GM23248 (cell line): ENCODE data around the gene CD164. TPM values are rescaled to one million over a fixed set of nuclear protein-coding genes. Genes with fewer than 3 reads are reported as not detected.
"Not testable (repeated sequence)": the region's sequence is repeated elsewhere in the genome, so short reads cannot be mapped to it uniquely, and the experiment has no call there.

Experiments
- DNase-seq: peaks from one replicate; pipeline ENCODE4 v3.0.0-alpha.2; 2015
- H2AFZ ChIP-seq: fragments of 200-600 bp; sonication (generic); 2 replicates; pipeline ENCODE4 v1.6.1; 2016; ENCODE audit warnings: antibody characterized with exemption
- H3F3A ChIP-seq: fragments of 200-600 bp; sonication (generic); 2 replicates; pipeline ENCODE4 v1.6.1; 2016; ENCODE audit warnings: mild to moderate bottlenecking, antibody characterized with exemption, mixed run types; ENCODE audit not compliant: insufficient read depth
- H3K27ac ChIP-seq: fragments of 200-600 bp; sonication (generic); 2 replicates; pipeline ENCODE4 v1.5.1; 2016; ENCODE audit warnings: mild to moderate bottlenecking
- H3K27me3 ChIP-seq: fragments of 200-600 bp; sonication (generic); replicated peaks from 2 replicates; pipeline ENCODE4 v1.6.1; 2016; ENCODE audit warnings: mild to moderate bottlenecking; ENCODE audit not compliant: insufficient read depth
- H3K36me3 ChIP-seq: fragments of 200-600 bp; sonication (generic); 2 replicates; pipeline ENCODE4 v1.6.1; 2016; ENCODE audit warnings: low read depth, mild to moderate bottlenecking
- H3K4me1 ChIP-seq: fragments of 200-600 bp; sonication (generic); 2 replicates; pipeline ENCODE4 v1.6.1; 2016; ENCODE audit warnings: mild to moderate bottlenecking; ENCODE audit not compliant: insufficient read depth
- H3K4me2 ChIP-seq: fragments of 200-600 bp; sonication (generic); one replicate; pipeline ENCODE4 v1.6.1; 2016; ENCODE audit warnings: mild to moderate bottlenecking; ENCODE audit not compliant: unreplicated experiment
- H3K4me3 ChIP-seq: fragments of 200-600 bp; sonication (generic); 2 replicates; pipeline ENCODE4 v1.5.1; 2016; ENCODE audit warnings: mild to moderate bottlenecking
- H3K79me2 ChIP-seq: fragments of 200-600 bp; sonication (generic); 2 replicates; pipeline ENCODE4 v1.6.1; 2016; ENCODE audit warnings: mild to moderate bottlenecking; ENCODE audit not compliant: insufficient read depth
- H3K9ac ChIP-seq: fragments of 200-600 bp; sonication (generic); 2 replicates; pipeline ENCODE4 v1.6.1; 2016; ENCODE audit warnings: mild to moderate bottlenecking
- H3K9me2 ChIP-seq: fragments of 200-600 bp; sonication (generic); 2 replicates; pipeline ENCODE4 v1.6.1; 2016; ENCODE audit warnings: mixed run types, mild to moderate bottlenecking, moderate library complexity; ENCODE audit not compliant: insufficient read depth
- H3K9me3 ChIP-seq: fragments of 200-600 bp; sonication (generic); one replicate; pipeline ENCODE4 v1.6.1; 2017; ENCODE audit warnings: low read depth
- H4K20me1 ChIP-seq: fragments of 200-600 bp; sonication (generic); 2 replicates; pipeline ENCODE4 v1.6.0; 2016; ENCODE audit not compliant: insufficient read depth
- EZH2 ChIP-seq: fragments of 200-600 bp; sonication (generic); IDR thresholded peaks from 2 replicates; pipeline ENCODE4 v1.6.1; 2018; ENCODE audit warnings: antibody characterized with exemption, mild to moderate bottlenecking; ENCODE audit not compliant: insufficient read depth, poor library complexity, severe bottlenecking
- EZH2phosphoT487 ChIP-seq: fragments of 200-600 bp; sonication (generic); IDR thresholded peaks from 2 replicates; pipeline ENCODE4 v1.6.1; 2018; ENCODE audit warnings: antibody characterized with exemption, moderate library complexity, mild to moderate bottlenecking, low read depth; ENCODE audit not compliant: insufficient read depth
- WGBS, 2 experiments: methylation state at CpG; one replicate each; pipeline ENCODE4 v1.1.6; 2015 to 2017; ENCODE audit warnings: low lambda C conversion rate in 2 of 2, low coverage in 1 of 2; ENCODE audit errors: missing lambda C conversion rate in 2 of 2; 5-methylcytosine and 5-hydroxymethylcytosine counted together
- in situ Hi-C: fragments of 300-500 bp; cut with MboI; formaldehyde crosslinking; loops from 2 replicates; pipeline ENCODE4 v1.15.0; 2020
- polyA plus RNA-seq: library from polyadenylated mRNA; unstranded; fragments of >200 nt; fragmentation: Nextera tagmentation; extraction: Ambion mirVana; gene quantifications from 2 replicates; pipeline ENCODE4 v1.2.1, GENCODE V29; 2016
- total RNA-seq: library from RNA; depleted of rRNA; stranded (reverse); fragments of >200 nt; shearing (Covaris generic); gene quantifications from 2 replicates; pipeline ENCODE4 v1.2.3, GENCODE V29; 2014

CD164 gene
- total and polyA plus RNA-seq, 2 experiments from 2014 or later, result 302 to 437 TPM

DNA sequence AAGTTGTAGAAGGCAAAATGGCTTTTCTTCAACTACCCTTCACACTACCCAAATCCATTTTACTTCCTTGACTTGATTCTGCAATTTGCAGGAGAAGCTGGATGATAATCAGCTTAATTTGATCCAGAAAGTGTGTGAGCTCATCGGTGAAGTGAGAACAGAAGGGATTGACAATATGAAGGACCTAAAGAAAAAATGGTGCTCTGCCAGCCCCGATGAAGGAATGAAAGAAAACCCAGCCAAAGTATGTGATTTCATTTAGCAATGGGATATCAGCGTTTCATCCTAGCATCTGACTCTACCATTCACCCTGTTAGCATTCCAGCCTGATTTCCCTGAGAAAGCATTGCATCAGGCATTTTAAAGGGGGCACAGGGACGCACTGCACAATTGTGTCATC is 41.5 kb downstream of the CD164 start:
- no peaks in the 10 kb centered on the region for H3K9me2 ChIP-seq
- 16 to 18% methylated on average over 4 of the region's 4 CpGs for WGBS, 2 experiments
- no peaks in the 10 kb centered on the region for H3K27me3 ChIP-seq
- no peaks in the 10 kb centered on the region for H4K20me1 ChIP-seq
- no peak overlapping the region for H3K27ac ChIP-seq
- peak; percentile 40 for DNase-seq
- H3K4me2 ChIP-seq, result peak overlapping the region; percentile 43
- no peaks in the 10 kb centered on the region for H3K36me3 ChIP-seq
- no peaks in the 10 kb centered on the region for H3K79me2 ChIP-seq
- peaks cover 12% of the 10 kb centered on the region; the same call in 1 of the 2 replicates for H3F3A ChIP-seq
- no peaks in the 10 kb centered on the region for H3K9me3 ChIP-seq
- peak overlapping the region; percentile 57 for H2AFZ ChIP-seq
- no peak overlapping the region for H3K4me3 ChIP-seq
- peaks cover 13% of the 10 kb centered on the region for H3K4me1 ChIP-seq
- H3K9ac ChIP-seq, result no peak overlapping the region
- in situ Hi-C loops, result no loop called here
- no peak for TF ChIP-seq EZH2phosphoT487
- no peak for TF ChIP-seq EZH2

GRCh38 chr6:109339906-109340678 is 42.2 kb downstream of the CD164 start:
- WGBS, 2 experiments, result 71 to 74% methylated on average over 2 of the region's 2 CpGs
- H3K27ac ChIP-seq, result no peak overlapping the region
- in situ Hi-C loops, result no loop called here

GRCh38 chr6:109336221-109336961 is 45.9 kb downstream of the CD164 start:
- WGBS, 2 experiments, result 80 to 84% methylated on average over 3 of the region's 3 CpGs
- no peak overlapping the region for H3K4me3 ChIP-seq
- no peak overlapping the region for H3K4me2 ChIP-seq
- peaks cover 12% of the 10 kb centered on the region; the same call in 1 of the 2 replicates for H3F3A ChIP-seq
- no peak overlapping the region for H3K27ac ChIP-seq
- no peaks in the 10 kb centered on the region for H3K9me3 ChIP-seq
- H3K9me2 ChIP-seq, result no peaks in the 10 kb centered on the region
- TF ChIP-seq EZH2phosphoT487 (no peak), EZH2 (no peak)
- DNase-seq, result peak; percentile 47
- no peaks in the 10 kb centered on the region for H3K79me2 ChIP-seq
- no peaks in the 10 kb centered on the region for H3K36me3 ChIP-seq
- no peaks in the 10 kb centered on the region for H3K27me3 ChIP-seq
- in situ Hi-C loops, result no loop called here
- peaks cover 13% of the 10 kb centered on the region for H3K4me1 ChIP-seq
- H3K9ac ChIP-seq, result no peak overlapping the region
- H2AFZ ChIP-seq, result peak overlapping the region; percentile 14; the same call in 1 of the 2 replicates
- no peaks in the 10 kb centered on the region for H4K20me1 ChIP-seq

More at GRCh38 chr6:109339906-109340678, 42.2 kb downstream of the CD164 start:
- Histone ChIP-seq H3K9ac (no peak overlapping the region), H3K4me2 (peak overlapping the region; percentile 43), H4K20me1 (no peaks in the 10 kb centered on the region), H3K36me3 (no peaks in the 10 kb centered on the region), H3K27me3 (no peaks in the 10 kb centered on the region), H3K79me2 (no peaks in the 10 kb centered on the region), H3K9me2 (no peaks in the 10 kb centered on the region), H3F3A (peaks cover 12% of the 10 kb centered on the region; the same call in 1 of the 2 replicates), H3K9me3 (no peaks in the 10 kb centered on the region), H2AFZ (peak overlapping the region; percentile 57; the same call in 1 of the 2 replicates), H3K4me1 (peaks cover 13% of the 10 kb centered on the region), H3K4me3 (no peak overlapping the region)
- peak; percentile 52 for DNase-seq
- TF ChIP-seq EZH2phosphoT487, result no peak
- no peak for TF ChIP-seq EZH2

GRCh38 chr6:109333870-109334269 is 48.4 kb downstream of the CD164 start:
- H3K9me2 ChIP-seq, H3K9me3 ChIP-seq, H3K4me2 ChIP-seq, H3K4me3 ChIP-seq, H3K36me3 ChIP-seq, H3K27ac ChIP-seq, H3K27me3 ChIP-seq, H2AFZ ChIP-seq, H3K79me2 ChIP-seq, H3K4me1 ChIP-seq, H4K20me1 ChIP-seq, H3K9ac ChIP-seq, H3F3A ChIP-seq, DNase-seq, in situ Hi-C loops: not testable (repeated sequence)
- 43 to 54% methylated on average over 1 of the region's 1 CpG for WGBS, 2 experiments
